ENCODE results near the gene PI3.
"Not testable (repeated sequence)": the region's sequence is repeated elsewhere in the genome, so short reads cannot be mapped to it uniquely, and the experiment has no call there.

PI3 gene, protein sequence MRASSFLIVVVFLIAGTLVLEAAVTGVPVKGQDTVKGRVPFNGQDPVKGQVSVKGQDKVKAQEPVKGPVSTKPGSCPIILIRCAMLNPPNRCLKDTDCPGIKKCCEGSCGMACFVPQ

DNA sequence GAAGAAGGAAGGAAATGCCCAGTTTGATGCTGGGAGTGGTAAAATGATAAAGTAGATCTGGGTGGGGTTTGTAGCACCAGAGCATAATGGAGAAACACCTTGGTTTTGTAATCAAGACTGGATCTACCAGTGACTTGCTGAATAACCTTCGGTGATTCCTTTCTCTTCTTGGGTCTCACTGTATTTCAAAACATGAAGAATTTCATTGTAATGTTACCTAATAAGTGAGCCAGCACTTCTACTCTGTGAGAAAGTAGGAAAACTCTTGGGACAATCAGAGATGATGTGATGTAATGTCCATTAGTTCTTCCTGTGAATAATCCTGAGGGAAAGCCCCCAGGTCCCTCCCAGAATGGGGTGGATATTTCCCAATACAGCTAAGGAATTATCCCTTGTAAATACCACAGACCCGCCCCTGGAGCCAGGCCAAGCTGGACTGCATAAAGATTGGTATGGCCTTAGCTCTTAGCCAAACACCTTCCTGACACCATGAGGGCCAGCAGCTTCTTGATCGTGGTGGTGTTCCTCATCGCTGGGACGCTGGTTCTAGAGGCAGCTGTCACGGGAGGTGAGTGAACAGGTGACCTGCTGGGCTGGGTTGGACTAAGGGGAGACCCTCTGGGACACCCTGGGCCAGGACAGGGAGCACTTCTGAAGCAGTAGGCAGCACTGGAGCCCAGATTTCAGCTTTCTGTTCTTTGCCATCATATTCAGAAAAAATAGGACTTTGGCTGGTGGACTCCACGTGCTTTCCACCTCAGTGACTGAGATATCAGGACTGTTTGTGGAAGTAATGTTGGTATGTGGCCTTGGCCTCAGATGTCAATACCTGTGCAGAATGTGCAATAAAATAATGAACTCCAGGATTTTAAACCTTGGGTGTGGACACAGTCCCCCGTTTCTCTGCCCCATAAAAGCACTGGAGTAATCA lies at the start of gene PI3:
Gene PI3, plus strand, starts transcription at position 469 of the 931 bp plus-strand sequence. Its CDS starts 21 bp downstream, at position 490.
- DNase-seq (ENCODE audit: low spot score) = no peak

DNA sequence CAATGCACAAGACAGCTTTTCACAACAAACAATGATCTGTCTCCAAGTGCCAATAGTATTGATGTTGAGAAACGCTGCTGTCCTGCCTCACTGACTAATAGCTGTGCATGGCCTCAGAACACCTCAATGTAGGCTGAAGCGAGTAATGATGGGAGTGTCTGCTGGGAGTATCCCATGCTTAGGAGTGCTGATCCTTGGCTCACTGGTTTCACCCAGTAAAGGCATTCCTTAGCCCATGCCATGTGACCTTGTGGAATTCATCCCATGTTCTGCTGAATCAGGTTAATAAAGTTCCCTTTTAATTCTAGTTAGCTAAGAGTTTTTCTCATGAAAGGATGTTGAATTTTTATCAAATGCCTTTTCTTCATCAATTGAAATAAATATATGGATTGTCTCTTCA lies 46.6 kb upstream of the PI3 start:
- no peak for DNase-seq (ENCODE audit: low spot score)

DNA sequence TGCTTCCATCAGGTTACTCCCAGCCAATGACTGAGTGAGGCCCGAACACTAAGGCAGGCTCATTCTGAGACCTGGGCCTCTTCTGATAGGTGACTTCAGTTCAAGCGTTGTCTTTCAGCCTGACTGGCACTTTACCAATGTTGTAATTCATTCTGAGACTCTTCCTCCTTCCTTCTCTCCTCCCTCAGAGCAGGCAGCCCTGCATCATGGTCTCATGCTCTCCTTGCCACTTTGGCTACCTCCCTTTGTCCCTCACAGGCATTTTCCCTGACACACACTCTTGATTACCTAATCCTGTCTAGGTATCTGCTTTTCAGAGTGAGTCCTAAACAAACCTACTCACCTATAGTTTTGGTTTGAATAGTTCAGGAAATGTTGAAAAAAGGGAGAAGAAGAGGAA lies 37.8 kb upstream of the PI3 start:
- DNase-seq (ENCODE audit: low spot score) = no peak

DNA sequence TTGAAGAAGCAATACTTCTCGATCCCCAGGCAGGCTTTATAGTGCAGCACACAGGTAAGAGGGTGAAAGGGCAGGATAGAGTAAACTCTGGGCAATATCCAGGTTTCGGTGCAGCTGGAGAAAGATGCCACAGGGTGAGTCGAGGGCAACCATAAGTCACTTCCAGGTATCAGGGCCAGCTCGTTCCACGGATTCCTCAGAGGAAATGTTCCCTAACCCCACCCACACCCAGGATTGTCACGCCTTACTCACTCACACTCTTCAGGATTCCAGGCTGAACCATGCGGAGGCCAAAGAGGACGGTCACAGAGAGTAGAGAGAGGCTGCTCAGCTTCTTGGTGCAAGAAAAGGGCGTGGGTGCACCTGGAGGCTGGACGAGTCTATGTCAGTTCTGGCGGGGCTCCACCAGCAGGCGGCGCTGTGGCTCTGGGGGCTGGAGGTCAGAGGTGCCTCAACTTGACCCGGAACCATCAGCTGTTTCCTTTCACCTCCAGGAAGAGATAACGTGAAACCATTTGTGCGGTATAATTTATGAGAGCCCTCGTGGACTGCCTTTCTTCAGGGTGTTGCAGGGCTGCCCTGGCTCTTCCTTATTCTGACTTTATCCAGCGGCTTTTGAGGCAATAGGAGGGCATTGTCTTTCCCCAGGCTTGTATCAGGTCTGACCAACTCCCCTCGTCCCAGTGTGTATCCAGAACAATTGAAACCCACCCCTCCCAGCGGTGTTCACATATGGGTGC lies 36.0 kb upstream of the PI3 start:
- peak; percentile 86 for DNase-seq (ENCODE audit: low spot score)

DNA sequence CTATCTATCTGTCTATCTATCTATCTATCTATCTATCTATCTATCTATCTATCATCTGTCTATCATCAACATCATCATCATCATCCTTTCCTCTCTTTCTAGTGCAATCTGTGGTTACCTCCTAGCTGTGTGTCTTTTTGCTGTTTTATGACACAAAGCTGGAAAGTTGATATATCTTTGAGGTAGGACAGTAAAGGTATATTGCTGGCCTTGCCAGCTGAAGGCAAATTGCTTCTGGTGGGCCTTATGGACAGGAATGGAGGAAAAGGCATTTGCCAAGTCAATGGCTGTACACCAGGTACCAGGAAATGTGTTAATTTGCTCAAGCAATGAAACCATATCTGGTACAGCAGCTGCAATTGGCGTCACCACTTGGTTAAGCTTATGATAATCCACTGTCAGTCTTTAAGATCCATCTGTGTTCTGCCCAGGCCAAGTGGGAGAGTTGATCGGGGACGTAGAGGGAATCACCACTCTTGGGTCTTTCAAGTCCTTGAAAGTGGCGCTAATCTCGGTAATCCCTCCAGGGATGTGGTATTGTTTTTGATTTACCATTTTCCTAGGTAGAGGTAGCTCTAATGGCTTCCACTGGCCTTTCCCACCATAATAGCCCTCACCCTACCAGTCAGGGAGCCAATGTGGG lies 34.8 kb upstream of the PI3 start:
- DNase-seq (ENCODE audit: low spot score) = not testable (repeated sequence)

DNA sequence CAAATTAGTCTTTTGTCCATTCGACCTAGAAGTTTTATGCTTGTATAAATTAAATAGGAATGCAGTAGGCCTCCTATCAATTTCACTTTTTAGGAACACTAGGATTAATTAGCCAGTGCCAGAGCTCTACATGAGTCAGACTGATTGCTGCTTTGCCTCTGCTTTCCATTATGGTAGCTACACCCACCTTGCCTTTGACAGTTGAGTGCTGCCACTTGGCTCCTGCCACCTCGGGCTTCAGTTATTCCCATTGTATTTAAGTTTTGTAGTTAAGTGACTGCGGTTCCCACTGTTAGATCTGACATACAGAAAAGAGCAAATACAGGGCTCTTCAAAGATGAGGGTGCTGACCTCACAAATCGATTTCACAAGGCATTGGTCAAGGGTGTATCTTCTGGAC lies 33.9 kb upstream of the PI3 start:
- no peak for DNase-seq (ENCODE audit: low spot score)

DNA sequence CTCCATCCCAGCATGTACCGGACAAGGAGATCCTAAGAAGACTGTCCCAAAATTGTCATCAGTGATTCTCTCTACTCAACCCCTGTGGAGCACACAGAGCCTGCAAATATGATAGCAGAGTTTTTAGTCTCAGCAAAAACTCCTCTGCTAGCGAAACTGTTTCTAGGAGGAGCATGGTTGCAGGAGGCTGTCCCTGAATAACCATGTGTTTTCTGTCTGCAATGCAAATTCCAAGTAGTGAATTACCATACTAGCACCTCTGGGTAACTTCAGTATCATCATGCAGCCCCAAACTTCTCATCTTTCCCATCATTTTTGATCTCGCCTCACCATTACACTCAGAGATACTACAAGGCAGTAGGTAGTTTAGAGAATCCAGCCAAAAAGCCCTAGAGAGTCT lies 25.6 kb upstream of the PI3 start:
- DNase-seq (ENCODE audit: low spot score) = no peak

DNA sequence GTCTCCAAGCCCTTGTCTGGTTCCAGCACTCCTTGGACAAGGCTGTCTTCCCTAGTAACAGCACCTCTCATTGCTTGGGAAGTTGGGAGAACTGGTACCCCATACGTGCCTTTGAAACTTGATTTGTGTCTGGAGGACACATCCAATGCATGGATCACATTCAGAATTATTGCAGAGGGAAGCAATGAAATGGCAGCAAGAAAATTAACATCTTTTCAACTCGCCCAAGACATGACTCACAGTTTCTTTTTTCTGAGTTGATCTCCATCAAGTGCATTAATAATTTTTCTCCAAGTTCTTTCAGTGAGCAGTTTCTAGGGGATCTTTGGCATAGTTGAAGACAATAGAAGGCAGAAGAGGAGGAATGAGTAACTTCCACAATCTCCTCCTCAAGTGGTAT lies 22.3 kb upstream of the PI3 start:
- DNase-seq (ENCODE audit: low spot score) = no peak

DNA sequence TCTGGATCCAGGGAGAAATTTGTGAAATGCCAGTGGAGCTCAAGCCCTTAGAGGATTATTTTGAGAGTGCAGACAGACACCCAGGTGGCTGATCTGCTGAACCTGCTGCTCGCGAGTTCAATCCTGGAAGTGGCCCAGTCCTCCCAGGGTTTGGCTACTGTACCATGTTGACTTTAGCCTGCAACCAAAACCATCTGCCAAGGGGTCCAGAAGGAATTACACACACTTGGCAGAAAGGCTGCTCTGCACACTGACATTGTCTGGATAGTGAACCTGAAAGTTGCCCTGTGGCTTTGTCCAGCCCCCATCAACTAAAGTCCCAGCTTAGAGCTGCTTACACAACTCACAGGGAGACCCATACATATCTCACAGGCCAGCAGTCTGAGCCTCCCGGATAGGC lies 21.6 kb upstream of the PI3 start:
- DNase-seq (ENCODE audit: low spot score) = no peak

DNA sequence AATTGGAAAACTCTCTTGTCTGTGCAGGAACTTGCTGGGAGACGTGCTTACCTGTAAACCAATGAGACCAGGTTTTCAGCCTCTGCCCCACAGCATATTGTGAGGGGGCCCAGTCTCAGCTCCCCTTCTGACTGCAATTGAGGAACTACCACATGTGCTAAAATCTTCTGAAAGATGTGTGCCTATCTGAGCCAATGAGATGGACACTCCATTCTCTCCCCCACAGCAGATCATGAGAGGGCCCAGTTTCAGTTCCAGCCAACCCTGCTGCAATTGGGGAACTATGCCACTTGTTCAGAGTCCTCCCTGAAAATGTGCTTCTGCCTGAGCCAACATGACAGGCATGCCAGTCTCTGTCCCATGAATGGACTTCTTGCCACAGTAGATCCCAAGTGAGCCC lies 20.9 kb upstream of the PI3 start:
- no peak for DNase-seq (ENCODE audit: low spot score)

DNA sequence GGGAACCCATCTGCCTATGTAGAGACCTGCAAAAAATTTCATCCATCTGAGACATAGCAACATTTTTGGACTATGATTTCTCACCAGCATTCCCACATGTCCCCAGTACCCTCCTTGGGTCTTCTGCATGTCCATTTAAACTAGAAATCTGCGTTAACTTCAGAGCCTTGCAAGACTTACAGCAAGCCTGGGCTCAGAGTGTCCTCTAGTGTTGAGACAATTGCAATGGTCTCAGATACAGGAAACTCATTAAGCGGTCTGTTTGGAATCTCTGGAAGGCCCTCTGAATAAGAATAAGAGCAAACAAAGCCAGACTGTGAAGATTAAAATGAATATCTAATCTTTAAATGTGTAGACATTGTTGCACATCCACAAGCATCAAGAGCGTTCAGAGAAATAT lies 20.5 kb upstream of the PI3 start:
- no peak for DNase-seq (ENCODE audit: low spot score)

DNA sequence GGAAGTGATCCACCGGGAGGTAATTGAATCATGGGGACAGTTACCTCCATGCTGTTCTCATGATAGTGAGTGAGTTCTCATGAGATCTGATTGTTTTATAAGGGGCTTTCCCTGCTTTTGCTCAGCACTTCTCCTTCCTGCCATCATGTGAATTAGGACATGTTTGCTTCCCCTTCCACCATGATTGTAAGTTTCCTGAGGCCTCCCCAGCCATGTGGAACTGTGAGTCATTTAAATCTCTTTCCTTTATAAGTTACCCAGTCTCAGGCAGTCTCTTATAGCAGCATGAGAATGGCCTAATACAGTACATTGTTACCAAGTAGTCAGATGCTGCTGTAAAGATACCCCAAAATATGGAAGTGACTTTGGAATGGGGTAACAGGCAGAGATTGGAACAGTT lies 19.9 kb upstream of the PI3 start:
- not testable (repeated sequence) for DNase-seq (ENCODE audit: low spot score)

DNA sequence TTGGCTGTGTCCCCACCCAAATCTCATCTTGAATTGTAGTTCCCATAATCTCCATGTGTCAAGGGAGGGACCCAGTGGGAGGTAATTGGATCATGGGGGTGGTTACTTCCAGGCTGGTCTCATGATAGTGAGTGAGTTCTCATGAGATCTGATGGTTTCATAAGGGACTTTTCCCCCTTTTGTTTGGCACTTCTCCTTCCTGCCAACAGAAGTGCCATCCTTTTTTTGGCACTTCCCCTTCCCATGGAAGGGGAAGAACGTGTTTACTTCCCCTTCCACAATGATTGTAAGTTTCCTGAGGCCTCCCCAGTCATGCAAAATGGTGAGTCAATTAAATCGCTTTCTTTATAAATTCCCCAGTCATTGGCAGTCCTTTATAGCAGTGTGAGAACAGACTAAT lies 18.0 kb upstream of the PI3 start:
- no peak for DNase-seq (ENCODE audit: low spot score)

DNA sequence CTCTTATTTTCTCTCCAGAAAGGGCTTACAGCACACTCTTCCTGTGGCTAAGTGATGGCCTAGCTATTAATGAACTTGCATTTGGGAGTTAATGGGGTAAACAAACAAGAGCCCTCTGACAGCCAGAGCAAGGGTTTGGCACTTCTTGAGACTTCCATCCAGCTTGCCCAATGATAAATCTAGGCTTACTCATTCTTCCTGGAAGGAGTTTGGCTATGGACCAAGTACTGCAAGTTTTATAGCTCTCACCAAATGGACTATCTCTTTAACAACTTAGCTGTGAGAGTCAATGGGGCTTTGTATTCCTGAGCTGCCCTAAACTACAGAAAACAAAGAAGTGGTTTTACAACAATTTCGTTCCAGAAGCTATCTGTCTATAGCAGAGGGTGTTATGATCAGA lies 16.7 kb upstream of the PI3 start:
- DNase-seq (ENCODE audit: low spot score) = no peak

DNA sequence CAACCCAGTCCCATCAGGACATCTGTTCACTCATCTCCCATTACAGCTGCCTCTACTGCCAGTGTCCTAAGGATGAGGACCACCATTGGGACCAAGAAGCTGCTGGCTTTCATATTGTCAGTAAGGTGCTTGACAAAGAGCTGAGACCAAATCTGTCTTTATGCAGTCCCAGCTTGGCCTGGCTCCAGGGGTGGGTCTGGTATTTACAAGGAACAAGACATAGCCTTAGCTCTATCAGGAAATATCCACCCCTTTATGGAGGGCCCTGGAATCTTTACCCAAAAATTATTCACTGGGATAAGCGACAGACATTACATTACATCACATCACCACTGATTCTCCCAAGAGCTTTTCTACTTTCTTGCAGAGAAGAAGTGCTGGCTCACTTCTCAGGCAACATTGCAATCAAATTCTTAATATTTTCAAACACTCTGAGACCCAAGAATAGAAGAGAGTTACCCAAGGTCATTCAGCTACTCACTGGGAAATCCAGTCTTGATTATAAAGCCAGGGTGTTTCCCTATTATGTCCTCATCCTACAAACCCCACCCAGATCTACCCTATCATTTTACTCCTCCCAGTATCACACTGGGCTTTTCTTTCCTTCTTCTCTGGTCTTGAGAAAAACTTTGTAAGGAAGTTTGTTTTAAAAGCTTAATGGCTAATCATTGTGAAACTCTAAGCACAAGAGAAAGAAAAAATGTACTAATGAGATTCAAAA lies 11.5 kb upstream of the PI3 start:
- DNase-seq (ENCODE audit: low spot score) = no peak

DNA sequence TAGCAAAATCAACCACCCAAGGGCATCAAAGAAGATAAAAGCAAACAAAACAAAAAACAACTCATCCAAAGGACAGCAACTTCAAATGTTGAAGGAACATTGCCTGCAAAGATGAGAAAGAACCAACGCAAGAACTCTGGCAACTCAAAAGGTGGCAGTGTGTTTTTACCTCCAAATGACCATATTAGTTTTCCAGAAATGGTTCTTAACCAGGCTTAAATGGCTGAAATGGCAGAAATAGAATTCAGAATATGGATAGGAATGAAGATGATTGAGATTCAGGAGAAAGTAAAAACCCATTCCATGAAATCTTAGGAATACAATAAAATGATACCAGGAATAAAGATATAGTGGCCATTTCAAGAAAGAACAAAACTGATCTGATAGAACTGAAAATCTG lies 9.8 kb upstream of the PI3 start:
- DNase-seq (ENCODE audit: low spot score) = no peak

DNA sequence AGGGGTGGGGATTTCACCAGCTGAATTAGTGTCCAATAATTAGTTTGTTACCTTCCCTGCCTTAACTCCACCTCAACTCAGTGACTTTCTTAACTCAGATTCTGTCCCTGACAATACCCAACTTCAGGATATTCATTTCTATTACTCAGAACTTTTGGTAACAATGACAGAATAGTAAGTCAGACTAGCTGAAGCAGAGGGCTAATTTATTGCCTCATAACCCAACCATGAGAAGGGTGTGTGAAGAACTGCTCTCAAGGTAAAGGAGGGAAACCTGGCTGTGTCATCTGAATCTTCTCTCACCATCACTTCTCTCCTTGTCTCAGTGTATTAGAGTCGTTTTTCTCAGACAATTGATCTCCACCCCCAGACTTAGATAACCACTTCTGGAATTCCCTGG lies 1.2 kb upstream of the PI3 start:
- no peak for DNase-seq (ENCODE audit: low spot score)

DNA sequence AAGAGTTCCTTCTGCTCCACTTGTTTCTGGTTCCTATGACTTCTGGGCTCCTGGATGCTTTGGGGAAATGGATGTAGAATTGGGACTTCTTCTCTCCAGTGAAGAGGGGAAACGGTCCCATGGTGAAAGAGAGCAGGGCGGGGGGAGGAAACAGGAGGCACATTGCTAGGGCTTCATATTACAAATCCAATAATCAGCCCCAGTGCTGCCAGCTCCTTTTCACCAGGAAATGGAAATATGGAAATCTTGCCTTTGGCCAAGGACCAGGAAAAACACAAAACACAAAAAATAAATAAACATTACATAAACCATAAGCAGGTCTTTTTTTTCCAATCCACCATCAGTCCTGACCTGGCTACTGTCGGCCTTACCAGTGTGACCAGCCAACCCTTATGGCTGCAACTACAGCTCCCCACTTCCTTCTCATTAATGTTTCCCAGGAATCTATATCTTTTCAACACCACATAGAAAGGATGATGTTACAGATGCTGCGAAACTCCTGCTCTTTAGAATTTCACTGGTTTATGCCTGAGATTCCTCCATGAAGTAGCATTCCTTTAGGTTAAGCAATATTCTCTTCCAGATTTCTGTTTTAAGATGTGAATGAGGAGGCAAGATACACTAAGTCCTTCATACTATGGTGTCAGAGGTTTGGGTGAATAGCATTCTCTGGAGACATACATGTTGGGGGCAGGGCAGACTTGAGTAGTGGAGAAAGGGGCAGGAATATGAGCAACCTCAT lies 2.0 kb downstream of the PI3 start:
- DNase-seq (ENCODE audit: low spot score) = no peak

DNA sequence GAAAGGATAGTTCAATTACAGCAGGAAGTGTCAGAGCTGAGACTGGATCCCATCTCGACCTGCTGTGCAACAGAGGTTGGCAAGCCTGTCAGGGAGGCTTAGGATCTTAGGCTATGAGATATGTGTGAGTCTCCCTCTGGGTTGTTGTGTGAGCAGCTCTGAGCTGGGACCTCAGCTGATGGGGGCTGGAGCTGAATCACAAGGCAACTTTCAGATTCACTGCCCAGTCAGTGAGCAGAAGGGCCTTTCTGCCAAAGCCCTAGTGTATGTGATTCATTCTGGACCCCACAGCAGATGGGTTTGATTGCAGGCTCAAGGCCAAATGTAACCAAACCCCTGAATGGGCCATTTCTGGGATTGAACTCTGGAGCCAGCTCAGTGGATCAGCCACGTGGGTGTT lies 4.5 kb downstream of the PI3 start:
- no peak for DNase-seq (ENCODE audit: low spot score)

DNA sequence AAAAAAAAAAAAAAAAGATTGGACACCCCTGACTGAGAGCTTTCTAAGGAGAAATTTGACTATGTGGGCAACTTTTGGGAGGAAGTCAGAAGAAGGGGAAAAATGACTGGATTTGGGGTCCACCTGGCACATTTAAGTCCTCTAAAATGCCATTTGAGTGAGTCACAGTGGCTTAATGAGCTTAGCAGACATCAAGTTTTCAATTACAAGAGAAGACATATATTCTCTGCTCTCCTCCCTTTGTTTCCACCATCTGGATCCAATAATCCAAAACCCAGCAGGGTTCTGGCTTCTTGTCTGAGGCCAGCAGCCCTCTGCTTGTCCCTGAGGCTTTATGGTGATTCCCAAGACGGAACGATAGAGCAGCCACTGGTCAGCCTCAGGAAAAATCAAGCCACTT lies 6.9 kb downstream of the PI3 start:
- DNase-seq (ENCODE audit: low spot score) = no peak

DNA sequence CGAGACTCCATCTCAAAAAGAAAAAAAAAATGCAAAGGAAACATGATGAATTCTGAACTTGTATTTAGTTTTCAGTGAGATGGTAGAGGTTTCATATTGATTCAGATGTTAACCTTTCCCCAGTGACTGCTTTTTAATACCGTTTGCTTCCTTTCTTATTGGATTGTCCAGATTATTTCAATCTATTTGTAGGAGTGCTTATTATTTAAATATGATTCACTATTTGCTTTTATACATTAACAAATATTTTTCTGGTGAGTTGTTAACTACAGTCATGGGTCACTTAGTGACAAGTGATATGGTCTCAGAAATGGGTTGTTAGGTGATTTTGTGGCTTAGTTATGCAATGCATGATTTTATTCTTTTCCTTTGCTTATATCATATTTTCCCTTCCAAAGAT lies 8.4 kb downstream of the PI3 start:
- no peak for DNase-seq (ENCODE audit: low spot score)

All from iPS-NIHi11 (cell line).